Activated CD4-positive, alpha-beta T cell treated with anti-CD3 and anti-CD28 coated beads, Interleukin-10, Interleukin-2, amounts not matched to agents 100 ng/mL and 50 ng/mL, durations not matched to agents 16 hours and 8 hours (primary cell): ENCODE measurements around the gene RAB27B.

Source experiments
- DNase-seq: peaks from one replicate; pipeline ENCODE4 v3.0.0-alpha.2; 2020

RAB27B gene

GRCh38 chr18:54872681-54873080 is 44.4 kb downstream of the RAB27B start:
- no peak for DNase-seq

GRCh38 chr18:54873884-54874255 is 45.6 kb downstream of the RAB27B start:
- DNase-seq, result no peak

GRCh38 chr18:54875063-54875462 is 46.8 kb downstream of the RAB27B start:
- no peak for DNase-seq

GRCh38 chr18:54877076-54877475 is 48.8 kb downstream of the RAB27B start:
- no peak for DNase-seq

GRCh38 chr18:54878159-54878622 is 49.9 kb downstream of the RAB27B start:
- no peak for DNase-seq

- no peak for DNase-seq
Measured at GRCh38 chr18:54878659-54879358, 50.5 kb downstream of the RAB27B start.

GRCh38 chr18:54879691-54880090 is 51.4 kb downstream of the RAB27B start:
- no peak for DNase-seq

GRCh38 chr18:54880395-54881105 is 52.3 kb downstream of the RAB27B start:
- DNase-seq, result no peak

- no peak for DNase-seq
Measured at GRCh38 chr18:54881229-54881768, 53.0 kb downstream of the RAB27B start.

GRCh38 chr18:54882318-54882717 is 54.0 kb downstream of the RAB27B start:
- no peak for DNase-seq

- no peak for DNase-seq
Measured at GRCh38 chr18:54883816-54884604, 55.7 kb downstream of the RAB27B start.

GRCh38 chr18:54888378-54888777 is 60.1 kb downstream of the RAB27B start:
- no peak for DNase-seq

- DNase-seq, result no peak
Measured at GRCh38 chr18:54888933-54889332, 60.7 kb downstream of the RAB27B start.

GRCh38 chr18:54899500-54899899 is 71.2 kb downstream of the RAB27B start:
- no peak for DNase-seq

- no peak for DNase-seq
Measured at GRCh38 chr18:54900290-54900689, 72.0 kb downstream of the RAB27B start.

GRCh38 chr18:54904581-54904980 is 76.3 kb downstream of the RAB27B start:
- DNase-seq, result no peak

GRCh38 chr18:54905629-54906028 is 77.4 kb downstream of the RAB27B start:
- DNase-seq, result no peak

- no peak for DNase-seq
Measured at GRCh38 chr18:54906331-54907185, 78.3 kb downstream of the RAB27B start.

- DNase-seq, result no peak
Measured at GRCh38 chr18:54909538-54909937, 81.3 kb downstream of the RAB27B start.

GRCh38 chr18:54910161-54910919 is 82.1 kb downstream of the RAB27B start:
- DNase-seq, result no peak

- DNase-seq, result no peak
Measured at GRCh38 chr18:54911551-54911950, 83.3 kb downstream of the RAB27B start.

GRCh38 chr18:54914816-54915215 is 86.5 kb downstream of the RAB27B start:
- DNase-seq, result no peak
